GM18511 (cell line): ENCODE measurements around the gene SLC12A7.
"Not testable (repeated sequence)": the region's sequence is repeated elsewhere in the genome, so short reads cannot be mapped to it uniquely, and the experiment has no call there.

Source experiments
- ATAC-seq: cut with Tn5 transposase; IDR thresholded peaks from one replicate; pipeline ENCODE4 v1.9.1; 2021; ENCODE audit warnings: mild to moderate bottlenecking, moderate library complexity; ENCODE audit not compliant: unreplicated experiment

SLC12A7 gene

DNA sequence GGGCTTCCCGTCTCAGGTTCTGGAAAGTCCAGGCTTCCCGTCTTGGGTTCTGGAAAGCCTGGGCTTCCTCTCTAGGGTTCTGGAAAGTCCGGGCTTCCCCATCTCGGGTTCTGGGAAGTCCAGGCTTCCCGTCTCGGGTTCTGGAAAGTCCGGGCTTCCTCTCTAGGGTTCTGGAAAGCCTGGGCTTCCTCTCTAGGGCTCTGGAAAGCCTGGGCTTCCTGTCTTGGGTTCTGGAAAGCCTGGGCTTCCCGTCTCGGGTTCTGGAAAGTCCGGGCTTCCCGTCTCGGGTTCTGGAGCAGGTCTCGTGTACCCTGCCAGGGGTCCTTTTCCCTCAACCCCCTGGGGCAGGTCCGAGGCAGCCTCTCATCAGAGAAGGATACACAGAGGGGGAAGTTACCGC, 28.8 kb downstream of the SLC12A7 start:
- not testable (repeated sequence) for ATAC-seq

- ATAC-seq: no peak
Observed at GRCh38 chr5:1081519-1081918, 30.3 kb downstream of the SLC12A7 start.

DNA sequence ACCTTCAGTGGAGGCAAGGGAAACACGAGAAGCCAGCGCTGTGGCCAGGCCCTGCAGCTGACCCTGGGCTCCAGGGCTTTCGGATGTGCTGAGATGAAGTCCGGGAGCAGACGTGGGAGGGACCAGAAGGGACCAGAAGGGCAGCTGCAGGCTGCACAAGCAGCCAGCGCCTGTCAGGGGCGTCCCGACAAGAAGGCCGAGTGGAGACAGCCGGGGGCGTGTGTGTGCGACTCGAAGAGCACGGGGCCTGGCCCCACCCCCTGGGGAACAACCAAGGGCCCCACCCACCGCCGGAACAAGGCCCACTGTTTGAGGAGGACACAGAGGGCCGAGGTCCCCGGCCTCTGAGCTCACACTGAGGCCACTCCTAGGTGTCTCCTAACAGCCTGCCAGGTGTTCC, 31.4 kb downstream of the SLC12A7 start:
- no peak for ATAC-seq

DNA sequence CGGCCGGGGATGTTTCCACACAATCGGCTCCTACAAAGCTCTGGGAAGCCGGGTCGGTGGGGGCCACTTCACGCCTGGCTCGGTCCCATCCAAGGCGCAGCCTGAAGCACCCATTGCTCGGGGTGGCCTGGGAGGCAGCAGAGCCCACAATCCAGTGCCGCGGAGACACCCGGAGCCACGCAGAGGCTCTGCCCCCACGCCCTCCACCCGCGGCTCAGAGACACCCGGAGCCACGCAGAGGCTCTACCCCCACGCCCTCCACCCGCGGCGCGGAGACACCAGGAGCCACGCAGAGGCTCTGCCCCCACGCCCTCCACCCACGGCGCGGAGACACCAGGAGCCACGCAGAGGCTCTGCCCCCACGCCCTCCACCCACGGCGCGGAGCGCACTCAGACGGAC, 31.9 kb downstream of the SLC12A7 start:
- ATAC-seq: no peak

GRCh38 chr5:1079486-1079885, 32.4 kb downstream of the SLC12A7 start:
- ATAC-seq: no peak

DNA sequence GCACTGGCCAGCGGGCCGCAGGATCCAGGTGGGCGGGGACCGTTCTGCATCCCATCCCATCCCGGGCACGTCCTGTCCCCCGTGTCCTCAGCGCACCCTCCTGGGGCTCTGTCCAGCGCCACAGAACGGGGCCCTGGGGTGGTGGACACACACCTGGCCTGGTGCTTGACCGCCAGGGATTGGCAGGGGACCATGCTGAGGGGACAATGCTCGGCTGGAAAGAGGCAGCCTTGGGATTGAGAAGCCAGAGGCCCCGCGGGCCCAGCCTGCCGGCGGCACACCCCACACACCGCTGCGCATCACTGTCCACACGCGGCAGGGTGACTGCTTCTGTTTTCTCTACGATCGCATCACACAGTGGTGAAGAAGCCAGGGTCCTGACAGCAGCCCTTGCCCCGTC, 33.0 kb downstream of the SLC12A7 start:
- no peak for ATAC-seq

- ATAC-seq: no peak
Observed at GRCh38 chr5:1078206-1078605, 33.7 kb downstream of the SLC12A7 start.

DNA sequence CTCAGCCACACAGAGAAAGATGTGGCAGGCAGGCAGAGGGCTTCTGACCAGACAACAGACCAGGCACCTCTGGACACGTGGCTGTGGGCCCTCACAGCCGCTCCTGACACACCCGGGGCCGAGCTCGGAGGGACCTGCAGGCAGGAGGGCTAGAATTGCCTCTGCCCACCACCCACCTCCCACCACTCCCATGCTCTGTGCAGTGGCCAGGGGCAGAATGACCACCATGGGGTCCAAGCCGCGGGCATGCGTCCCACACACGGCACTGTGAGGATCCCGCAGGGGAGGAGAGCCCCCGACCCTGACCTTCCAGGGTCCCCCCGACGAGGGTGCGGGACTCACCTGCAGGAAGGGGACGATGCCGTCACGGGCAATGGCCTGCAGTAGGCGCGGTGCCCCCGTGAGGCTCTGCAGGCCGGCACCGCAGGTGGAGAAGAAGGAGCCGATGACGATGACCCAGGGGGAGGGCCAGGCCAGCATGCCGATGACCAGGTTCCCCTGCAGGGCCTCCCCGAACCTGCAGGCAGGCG, 34.3 kb downstream of the SLC12A7 start:
- no peak for ATAC-seq

GRCh38 chr5:1077026-1077425, 34.8 kb downstream of the SLC12A7 start:
- no peak for ATAC-seq

DNA sequence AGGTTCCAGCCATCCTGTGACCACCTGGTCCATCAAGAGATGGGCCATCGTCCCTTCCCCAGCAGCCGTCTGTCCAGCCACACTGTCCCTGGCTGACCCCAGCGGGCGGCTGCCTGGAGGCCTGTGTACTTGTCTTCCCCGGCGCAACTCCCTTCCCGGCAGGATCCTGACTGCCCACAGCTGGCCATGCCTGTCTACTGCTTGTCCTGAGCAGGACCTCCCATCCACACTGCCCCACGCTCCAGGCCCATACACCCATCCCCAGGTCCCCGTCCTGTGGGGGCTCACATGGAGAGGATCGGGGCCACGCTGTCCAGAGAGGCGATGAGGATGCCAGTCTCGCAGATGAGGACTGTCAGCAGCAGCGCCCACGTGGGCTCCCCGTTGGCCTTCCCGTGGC, 35.5 kb downstream of the SLC12A7 start:
- ATAC-seq: no peak

GRCh38 chr5:1075931-1076330, 35.9 kb downstream of the SLC12A7 start:
- no peak for ATAC-seq

DNA sequence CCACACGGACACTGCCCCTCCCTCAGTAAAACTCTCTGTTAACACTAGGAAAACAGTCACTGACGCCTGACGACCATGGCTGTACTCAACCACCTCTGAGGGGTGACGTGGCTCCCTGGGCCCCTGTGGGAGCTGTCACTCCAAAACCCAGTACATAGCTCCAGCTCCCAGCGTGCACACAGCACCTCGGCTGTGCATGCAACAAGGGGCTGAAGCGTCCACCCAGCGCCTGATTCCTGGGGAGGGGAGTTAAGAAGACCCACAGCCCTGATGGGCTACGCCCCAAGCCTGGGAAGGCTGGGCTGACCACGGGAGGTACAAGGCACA, 36.3 kb downstream of the SLC12A7 start:
- ATAC-seq: no peak

DNA sequence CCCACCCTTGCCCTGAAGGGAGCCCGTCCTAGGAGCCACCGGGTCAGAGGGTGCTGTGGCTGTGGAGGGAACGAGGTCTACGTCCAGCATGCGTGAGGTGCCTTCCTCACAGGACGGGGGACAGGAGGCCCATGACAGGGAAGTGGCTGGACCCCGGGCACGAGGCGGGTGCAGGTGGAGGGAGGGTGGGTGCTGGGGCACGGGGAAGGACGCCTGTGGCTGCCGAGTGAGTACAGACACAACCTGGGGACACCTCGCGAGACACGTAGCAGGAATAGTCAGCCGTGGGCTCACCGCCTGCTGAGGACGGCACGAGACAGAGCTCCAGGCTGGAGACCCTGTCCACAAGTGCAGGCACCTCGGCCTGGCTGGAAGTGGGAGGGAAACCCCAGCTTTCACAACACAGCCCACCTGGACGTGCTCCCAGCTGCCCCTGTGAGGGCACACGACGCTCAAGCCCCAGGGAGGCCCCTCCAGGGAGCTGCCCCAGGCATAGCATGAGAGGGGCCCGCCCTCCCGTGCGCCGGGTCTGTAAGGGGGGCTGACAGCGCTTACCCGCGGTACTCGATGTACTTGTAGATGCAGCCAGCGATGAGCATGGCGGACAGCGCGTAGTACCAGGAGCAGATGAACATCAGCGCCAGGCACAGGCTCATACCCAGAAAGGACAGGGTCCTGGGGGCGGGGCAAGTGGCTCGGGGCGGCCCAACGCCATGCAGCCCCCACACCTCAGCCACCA, 36.9 kb downstream of the SLC12A7 start:
- no peak for ATAC-seq

- no peak for ATAC-seq
Observed at GRCh38 chr5:1074226-1074625, 37.6 kb downstream of the SLC12A7 start.

DNA sequence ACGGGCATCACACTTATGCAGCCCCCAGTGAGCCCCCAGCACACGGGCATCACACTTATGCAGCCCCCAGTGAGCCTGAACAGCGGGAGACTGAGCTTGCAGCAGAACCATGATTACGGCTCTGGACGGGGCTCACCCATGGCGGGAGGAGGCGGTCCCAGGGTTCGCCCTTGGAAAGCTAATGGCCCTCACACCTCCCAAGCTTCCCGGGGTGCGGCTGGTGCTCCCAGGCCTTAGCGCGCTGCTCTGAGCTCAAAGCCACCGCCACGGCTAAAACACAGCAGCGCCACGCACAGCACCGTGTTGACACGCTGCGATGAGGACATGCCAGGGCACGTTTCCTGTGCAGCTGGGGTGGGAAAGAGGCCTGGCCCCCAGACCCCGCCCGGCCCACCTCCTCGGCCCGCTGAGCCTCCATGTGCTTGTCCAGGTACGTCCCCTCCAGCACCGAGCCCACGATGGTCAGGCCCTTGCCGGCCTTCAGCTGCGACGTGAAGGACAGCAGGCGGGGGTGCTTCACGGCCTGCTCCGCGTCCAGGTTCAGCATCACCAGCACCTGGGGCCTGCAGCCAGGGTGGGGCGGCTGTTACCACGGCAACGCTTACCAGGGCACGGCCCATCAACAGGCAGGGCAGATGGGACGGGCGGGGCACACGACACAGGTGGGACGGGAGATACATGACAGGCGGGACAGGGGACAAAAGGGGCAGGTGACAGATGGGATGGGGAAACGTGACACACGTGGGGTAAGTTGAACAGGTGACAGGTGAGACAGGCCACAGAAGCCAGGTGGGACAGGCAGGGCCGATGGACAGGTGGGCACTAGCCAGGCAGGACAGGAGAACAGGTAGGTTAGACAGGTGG, 38.4 kb downstream of the SLC12A7 start:
- no peak for ATAC-seq

DNA sequence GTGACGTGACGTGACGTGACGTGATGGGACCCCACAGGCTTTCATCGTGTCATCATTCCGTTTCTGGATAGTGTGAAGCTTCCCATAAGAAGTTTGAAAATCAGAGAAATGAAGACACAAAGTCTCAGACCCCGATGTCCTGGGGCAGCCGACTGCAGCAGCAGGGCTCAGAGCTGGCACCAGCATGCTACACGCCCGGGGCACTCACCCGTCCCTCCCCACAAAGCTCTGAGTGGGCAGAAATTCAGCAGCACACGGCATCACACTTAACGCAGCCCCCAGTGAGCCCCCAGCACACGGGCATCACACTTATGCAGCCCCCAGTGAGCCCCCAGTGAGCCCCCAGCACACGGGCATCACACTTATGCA, 42.2 kb downstream of the SLC12A7 start:
- no peak for ATAC-seq

DNA sequence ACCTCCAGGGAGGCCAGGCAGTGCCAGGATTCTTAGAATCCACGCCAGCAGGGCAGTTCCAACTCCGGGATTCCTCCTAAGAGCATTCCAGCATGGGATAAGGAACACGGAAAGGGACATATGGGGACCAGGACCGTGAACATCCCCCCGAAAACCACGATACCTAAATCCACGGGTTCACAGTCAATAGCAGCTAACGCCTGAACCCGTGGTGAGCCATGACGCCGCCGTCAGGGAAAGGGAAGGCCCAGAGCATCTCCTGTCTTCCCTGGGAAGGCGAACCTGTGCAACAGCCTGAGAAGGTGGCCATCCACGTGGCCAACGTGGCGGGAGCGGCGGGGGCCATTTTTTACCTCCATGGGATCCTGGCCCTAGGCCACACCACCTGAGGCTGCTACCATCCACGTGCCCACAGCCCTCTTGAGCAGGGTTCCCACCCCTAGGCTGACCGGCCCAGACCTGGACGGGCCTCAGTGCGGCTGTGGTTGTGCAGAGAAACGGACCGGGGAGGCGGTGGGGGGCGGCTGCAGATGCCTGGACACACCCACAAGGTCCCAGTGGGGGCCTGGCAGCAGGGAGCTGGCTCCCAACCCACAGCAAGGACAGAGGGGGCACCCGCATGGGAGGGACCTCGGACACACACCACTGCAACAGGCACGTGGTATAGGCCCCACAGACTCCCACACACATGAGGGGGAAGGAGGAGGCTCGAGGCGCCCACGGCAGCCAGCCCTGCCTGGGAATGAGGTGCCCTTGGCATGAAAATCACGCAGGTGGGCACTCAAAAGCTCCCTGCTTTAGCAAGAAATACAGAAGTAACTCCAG, 42.8 kb downstream of the SLC12A7 start:
- no peak for ATAC-seq

DNA sequence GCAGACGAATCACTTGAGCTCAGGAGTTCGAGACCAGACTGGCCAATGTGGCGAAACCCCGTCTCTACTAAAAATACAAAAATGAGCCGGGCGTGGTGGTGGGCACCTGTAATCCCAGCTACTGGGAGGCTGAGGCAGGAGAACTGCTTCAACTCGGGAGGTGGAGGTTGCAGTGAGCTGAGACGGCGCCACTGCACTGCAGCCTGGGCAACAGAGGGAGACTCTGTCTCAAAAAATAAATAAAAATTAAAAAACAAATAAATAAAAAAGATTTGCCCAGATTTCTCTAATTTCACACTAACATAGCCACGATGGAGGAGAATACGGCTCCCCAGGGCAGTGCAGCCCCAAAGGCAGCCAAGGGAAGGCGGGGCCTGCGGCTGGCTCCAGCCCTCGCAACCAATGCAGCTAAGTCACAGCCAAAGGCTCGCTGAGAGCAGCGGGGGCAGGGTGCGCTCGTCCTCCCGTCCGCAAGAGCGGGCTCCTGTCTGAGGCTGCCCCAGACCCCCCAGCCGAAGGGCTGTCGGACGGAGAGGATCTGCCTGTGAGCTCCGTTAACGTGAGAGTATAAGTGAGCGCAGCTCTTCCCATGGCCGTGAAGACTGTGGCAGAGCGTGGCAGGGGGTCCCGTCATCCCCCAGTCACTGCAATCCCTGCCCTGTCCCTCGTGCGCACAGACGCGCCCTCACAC, 43.5 kb downstream of the SLC12A7 start:
- no peak for ATAC-seq

DNA sequence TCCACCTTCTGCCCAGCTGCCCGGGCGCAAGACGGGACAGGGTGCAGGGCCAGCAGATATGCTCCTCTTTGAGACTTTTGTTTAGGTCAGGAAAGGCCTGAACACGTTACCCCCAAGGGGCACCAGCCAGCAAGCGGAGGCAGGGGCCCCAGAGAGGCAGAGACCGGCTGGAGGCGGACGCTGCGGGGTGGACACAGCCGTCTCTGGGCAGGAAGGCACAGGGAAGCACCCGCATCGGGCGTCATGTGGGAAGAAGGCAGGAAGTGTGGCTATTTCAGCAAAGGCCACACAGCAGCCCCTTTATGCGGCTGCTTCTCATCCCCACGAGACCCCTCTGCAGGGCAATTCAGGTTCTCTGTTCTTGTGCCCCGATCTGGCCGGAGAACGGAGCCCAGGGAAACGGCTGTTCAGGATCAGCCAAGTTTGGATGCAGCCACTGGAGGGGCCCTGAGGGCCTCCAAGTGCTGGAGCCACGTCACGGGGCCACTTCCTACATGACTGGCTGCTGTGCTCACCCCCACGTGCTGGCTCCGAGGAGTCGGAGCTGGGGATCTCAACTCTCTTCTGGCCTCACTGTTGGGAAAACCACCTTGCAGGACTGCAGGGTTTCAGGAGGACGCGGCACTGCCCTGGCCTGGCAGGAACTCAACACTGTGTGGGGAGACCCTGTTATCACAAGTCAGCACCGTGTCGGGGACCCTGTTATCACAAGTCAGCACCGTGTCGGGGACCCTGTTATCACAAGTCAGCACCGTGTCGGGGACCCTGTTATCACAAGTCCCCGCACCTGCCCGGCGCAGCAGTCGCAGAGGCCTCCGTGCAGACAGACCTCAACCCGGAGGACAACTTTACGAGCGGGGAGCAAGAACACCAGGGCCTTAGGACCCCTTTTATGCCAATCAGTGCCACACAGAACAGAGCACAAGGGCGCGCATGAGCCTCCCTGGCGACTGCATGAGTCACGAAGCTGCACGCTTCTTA, 44.4 kb downstream of the SLC12A7 start:
- no peak for ATAC-seq

- ATAC-seq: no peak
Observed at GRCh38 chr5:1066676-1067075, 45.2 kb downstream of the SLC12A7 start.
